Measurements from ENCODE around the gene IGSF23. TPM values are rescaled to one million over a fixed set of nuclear protein-coding genes. Genes with fewer than 3 reads are reported as not detected.
A peak's percentile ranks its signal among the peaks of the same experiment; 100 is the strongest.

IGSF23 gene
- total and polyA plus RNA-seq, 2 of the 13 experiments (the other 11 are each of a cell fraction or from before 2014, with no cell fraction given) = 2.3 to 8.8 TPM

DNA sequence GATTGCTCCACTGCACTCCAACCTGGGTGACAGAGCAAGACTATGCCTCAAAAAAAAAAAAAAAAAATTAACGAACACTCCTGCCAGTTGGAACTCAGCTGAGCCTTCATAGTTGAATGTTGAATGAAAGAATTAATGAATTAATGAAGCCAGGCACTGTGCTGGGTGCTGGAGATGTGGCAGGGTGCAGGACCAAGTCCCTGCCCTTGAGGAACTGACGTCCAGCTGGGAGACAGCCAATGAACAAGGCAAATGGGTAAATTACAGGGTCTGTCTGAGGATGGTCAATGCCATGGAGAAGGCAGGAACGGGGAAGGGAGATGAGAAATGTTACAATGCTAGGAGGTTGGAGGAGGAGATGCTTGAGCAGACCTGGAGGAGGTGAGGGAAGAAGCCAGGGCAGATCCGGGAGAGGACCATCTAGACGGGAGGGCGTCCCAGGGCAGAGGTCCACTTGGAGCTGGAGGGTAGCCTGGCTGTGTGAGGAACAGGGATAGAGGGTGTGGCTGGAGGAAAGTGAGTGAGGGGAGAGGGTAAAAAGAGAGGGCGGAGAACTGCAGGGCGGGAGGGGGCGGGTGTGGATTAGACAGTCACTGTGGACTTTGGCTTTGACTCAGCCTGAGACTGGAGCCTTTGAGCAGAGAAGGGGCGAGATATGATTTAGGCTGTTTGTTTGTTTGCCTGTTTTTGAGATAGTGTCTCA, 16.8 kb upstream of the IGSF23 start (continued):
- TF ChIP-seq, protein P1, sequence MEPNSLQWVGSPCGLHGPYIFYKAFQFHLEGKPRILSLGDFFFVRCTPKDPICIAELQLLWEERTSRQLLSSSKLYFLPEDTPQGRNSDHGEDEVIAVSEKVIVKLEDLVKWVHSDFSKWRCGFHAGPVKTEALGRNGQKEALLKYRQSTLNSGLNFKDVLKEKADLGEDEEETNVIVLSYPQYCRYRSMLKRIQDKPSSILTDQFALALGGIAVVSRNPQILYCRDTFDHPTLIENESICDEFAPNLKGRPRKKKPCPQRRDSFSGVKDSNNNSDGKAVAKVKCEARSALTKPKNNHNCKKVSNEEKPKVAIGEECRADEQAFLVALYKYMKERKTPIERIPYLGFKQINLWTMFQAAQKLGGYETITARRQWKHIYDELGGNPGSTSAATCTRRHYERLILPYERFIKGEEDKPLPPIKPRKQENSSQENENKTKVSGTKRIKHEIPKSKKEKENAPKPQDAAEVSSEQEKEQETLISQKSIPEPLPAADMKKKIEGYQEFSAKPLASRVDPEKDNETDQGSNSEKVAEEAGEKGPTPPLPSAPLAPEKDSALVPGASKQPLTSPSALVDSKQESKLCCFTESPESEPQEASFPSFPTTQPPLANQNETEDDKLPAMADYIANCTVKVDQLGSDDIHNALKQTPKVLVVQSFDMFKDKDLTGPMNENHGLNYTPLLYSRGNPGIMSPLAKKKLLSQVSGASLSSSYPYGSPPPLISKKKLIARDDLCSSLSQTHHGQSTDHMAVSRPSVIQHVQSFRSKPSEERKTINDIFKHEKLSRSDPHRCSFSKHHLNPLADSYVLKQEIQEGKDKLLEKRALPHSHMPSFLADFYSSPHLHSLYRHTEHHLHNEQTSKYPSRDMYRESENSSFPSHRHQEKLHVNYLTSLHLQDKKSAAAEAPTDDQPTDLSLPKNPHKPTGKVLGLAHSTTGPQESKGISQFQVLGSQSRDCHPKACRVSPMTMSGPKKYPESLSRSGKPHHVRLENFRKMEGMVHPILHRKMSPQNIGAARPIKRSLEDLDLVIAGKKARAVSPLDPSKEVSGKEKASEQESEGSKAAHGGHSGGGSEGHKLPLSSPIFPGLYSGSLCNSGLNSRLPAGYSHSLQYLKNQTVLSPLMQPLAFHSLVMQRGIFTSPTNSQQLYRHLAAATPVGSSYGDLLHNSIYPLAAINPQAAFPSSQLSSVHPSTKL (CRISPR knock-in tag; IDR thresholded peaks at IDR 0.05) = peak; percentile 60; the same call in 1 of the 2 replicates
- peak; percentile 90; the same call in 1 of the 2 replicates for TF ChIP-seq ZNF792 (CRISPR knock-in tag; IDR thresholded peaks at IDR 0.05)
- TF ChIP-seq HNF4A (CRISPR knock-in tag; IDR thresholded peaks at IDR 0.05) = peak; percentile 76
- peak; percentile 49; the same call in 1 of the 2 replicates for TF ChIP-seq MEF2D (CRISPR knock-in tag; IDR thresholded peaks at IDR 0.05)
- peak; percentile 42; the same call in 1 of the 2 replicates for TF ChIP-seq MTA1 (CRISPR knock-in tag; IDR thresholded peaks at IDR 0.05; ENCODE audit: borderline replicate concordance)
- TF ChIP-seq ZNF24 (IDR thresholded peaks at IDR 0.05) = peak; percentile 53; the same call in 1 of the 2 replicates
- 0 out of 2 replicates have a peak, but pooled peaks have one; percentile 14 for TF ChIP-seq POGZ (CRISPR knock-in tag; IDR thresholded peaks at IDR 0.05)
- no peak for TF ChIP-seq SRSF4 (IDR thresholded peaks at IDR 0.05; ENCODE audit: low read depth, low read length, poor library complexity, severe bottlenecking)
- TF ChIP-seq KLF6 (CRISPR knock-in tag; IDR thresholded peaks at IDR 0.05) = no peak
- peak; percentile 75 for TF ChIP-seq FOSL2 (CRISPR knock-in tag; IDR thresholded peaks at IDR 0.05)
- no peak for TF ChIP-seq SIX1 (CRISPR knock-in tag; IDR thresholded peaks at IDR 0.05; ENCODE audit: borderline replicate concordance)
- TF ChIP-seq DR1 (CRISPR knock-in tag; IDR thresholded peaks at IDR 0.05) = no peak
- no peak for TF ChIP-seq THRA (CRISPR knock-in tag; IDR thresholded peaks at IDR 0.05; ENCODE audit: borderline replicate concordance)
- TF ChIP-seq, protein P2, sequence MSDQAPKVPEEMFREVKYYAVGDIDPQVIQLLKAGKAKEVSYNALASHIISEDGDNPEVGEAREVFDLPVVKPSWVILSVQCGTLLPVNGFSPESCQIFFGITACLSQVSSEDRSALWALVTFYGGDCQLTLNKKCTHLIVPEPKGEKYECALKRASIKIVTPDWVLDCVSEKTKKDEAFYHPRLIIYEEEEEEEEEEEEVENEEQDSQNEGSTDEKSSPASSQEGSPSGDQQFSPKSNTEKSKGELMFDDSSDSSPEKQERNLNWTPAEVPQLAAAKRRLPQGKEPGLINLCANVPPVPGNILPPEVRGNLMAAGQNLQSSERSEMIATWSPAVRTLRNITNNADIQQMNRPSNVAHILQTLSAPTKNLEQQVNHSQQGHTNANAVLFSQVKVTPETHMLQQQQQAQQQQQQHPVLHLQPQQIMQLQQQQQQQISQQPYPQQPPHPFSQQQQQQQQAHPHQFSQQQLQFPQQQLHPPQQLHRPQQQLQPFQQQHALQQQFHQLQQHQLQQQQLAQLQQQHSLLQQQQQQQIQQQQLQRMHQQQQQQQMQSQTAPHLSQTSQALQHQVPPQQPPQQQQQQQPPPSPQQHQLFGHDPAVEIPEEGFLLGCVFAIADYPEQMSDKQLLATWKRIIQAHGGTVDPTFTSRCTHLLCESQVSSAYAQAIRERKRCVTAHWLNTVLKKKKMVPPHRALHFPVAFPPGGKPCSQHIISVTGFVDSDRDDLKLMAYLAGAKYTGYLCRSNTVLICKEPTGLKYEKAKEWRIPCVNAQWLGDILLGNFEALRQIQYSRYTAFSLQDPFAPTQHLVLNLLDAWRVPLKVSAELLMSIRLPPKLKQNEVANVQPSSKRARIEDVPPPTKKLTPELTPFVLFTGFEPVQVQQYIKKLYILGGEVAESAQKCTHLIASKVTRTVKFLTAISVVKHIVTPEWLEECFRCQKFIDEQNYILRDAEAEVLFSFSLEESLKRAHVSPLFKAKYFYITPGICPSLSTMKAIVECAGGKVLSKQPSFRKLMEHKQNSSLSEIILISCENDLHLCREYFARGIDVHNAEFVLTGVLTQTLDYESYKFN (CRISPR knock-in tag; conservative IDR thresholded peaks at IDR 0.05) = peak; percentile 83
- no peak for TF ChIP-seq SP140L (CRISPR knock-in tag; IDR thresholded peaks at IDR 0.05; ENCODE audit: borderline replicate concordance)
- no peak for TF ChIP-seq PRPF4 (IDR thresholded peaks at IDR 0.05; ENCODE audit: low read depth, low read length, poor library complexity, severe bottlenecking)
- peak; percentile 78; the same call in 1 of the 2 replicates for TF ChIP-seq SALL1 (CRISPR knock-in tag; IDR thresholded peaks at IDR 0.05)
- peak; percentile 29; the same call in 1 of the 3 replicates for TF ChIP-seq MXI1 (IDR thresholded peaks at IDR 0.05; ENCODE audit: borderline replicate concordance, low read depth, low read length)
- no peak for TF ChIP-seq NFIB (CRISPR knock-in tag; IDR thresholded peaks at IDR 0.05; ENCODE audit: borderline replicate concordance)
- TF ChIP-seq THAP11 (CRISPR knock-in tag; IDR thresholded peaks at IDR 0.05) = 0 out of 2 replicates have a peak, but pooled peaks have one; percentile 18
- peak; percentile 77 for TF ChIP-seq ZNF746 (CRISPR knock-in tag; IDR thresholded peaks at IDR 0.05)
